ENCODE data around the gene AFAP1L2.

AFAP1L2 gene

GRCh38 chr10:114307731-114308130 lies 96.6 kb downstream of the AFAP1L2 start:
- Histone ChIP-seq H3K4me3 (ENCODE audit: low read length) (no peak overlapping the region), H3K9me3 (ENCODE audit: control insufficient read depth, insufficient read depth, low read length) (no peaks in the 10 kb centered on the region), H3K36me3 (ENCODE audit: control insufficient read depth, low read length) (no peaks in the 10 kb centered on the region), H3F3A (ENCODE audit: control insufficient read depth, insufficient read depth) (no peaks in the 10 kb centered on the region), H3K4me2 (ENCODE audit: low read length) (no peak overlapping the region), H3K9me2 (replicated peaks; ENCODE audit: control insufficient read depth, low read length) (no peaks in the 10 kb centered on the region), H3K27me3 (ENCODE audit: control insufficient read depth, low read length) (no peaks in the 10 kb centered on the region; the same call in 1 of the 2 replicates), H3K79me2 (ENCODE audit: control insufficient read depth, low read length) (no peaks in the 10 kb centered on the region), H3K27ac (ENCODE audit: low read depth, low read length) (no peak overlapping the region), H4K20me1 (ENCODE audit: control insufficient read depth, insufficient read depth, low read depth, low read length) (no peaks in the 10 kb centered on the region), H3K4me1 (ENCODE audit: control insufficient read depth, low read length) (peaks cover 11% of the 10 kb centered on the region)
- TF ChIP-seq CTCF (IDR thresholded peaks at IDR 0.05; ENCODE audit: low read depth, low read length, poor library complexity, severe bottlenecking), result no peak
- TF ChIP-seq EZH2phosphoT487 (IDR thresholded peaks at IDR 0.05; ENCODE audit: borderline replicate concordance, low read length), result no peak

- Histone ChIP-seq H3K4me3 (ENCODE audit: low read length) (no peak overlapping the region), H3K27me3 (ENCODE audit: control insufficient read depth, low read length) (no peaks in the 10 kb centered on the region; the same call in 1 of the 2 replicates), H3K9me3 (ENCODE audit: control insufficient read depth, insufficient read depth, low read length) (no peaks in the 10 kb centered on the region), H3F3A (ENCODE audit: control insufficient read depth, insufficient read depth) (no peaks in the 10 kb centered on the region), H3K27ac (ENCODE audit: low read depth, low read length) (no peak overlapping the region), H3K36me3 (ENCODE audit: control insufficient read depth, low read length) (no peaks in the 10 kb centered on the region), H3K79me2 (ENCODE audit: control insufficient read depth, low read length) (no peaks in the 10 kb centered on the region), H3K4me1 (ENCODE audit: control insufficient read depth, low read length) (peaks cover 11% of the 10 kb centered on the region), H3K9me2 (replicated peaks; ENCODE audit: control insufficient read depth, low read length) (no peaks in the 10 kb centered on the region), H4K20me1 (ENCODE audit: control insufficient read depth, insufficient read depth, low read depth, low read length) (no peaks in the 10 kb centered on the region), H3K4me2 (ENCODE audit: low read length) (no peak overlapping the region)
- TF ChIP-seq CTCF (IDR thresholded peaks at IDR 0.05; ENCODE audit: low read depth, low read length, poor library complexity, severe bottlenecking), result no peak
- TF ChIP-seq EZH2phosphoT487 (IDR thresholded peaks at IDR 0.05; ENCODE audit: borderline replicate concordance, low read length), result no peak
These were observed 98.0 kb downstream of the AFAP1L2 start for GRCh38 chr10:114306116-114306973.

- Histone ChIP-seq H3K4me3 (ENCODE audit: low read length) (no peak overlapping the region), H3K36me3 (ENCODE audit: control insufficient read depth, low read length) (no peaks in the 10 kb centered on the region), H3K27me3 (ENCODE audit: control insufficient read depth, low read length) (no peaks in the 10 kb centered on the region; the same call in 1 of the 2 replicates), H3K79me2 (ENCODE audit: control insufficient read depth, low read length) (no peaks in the 10 kb centered on the region), H3K4me2 (ENCODE audit: low read length) (no peak overlapping the region), H3K9me2 (replicated peaks; ENCODE audit: control insufficient read depth, low read length) (no peaks in the 10 kb centered on the region), H3K4me1 (ENCODE audit: control insufficient read depth, low read length) (peaks cover 11% of the 10 kb centered on the region), H3F3A (ENCODE audit: control insufficient read depth, insufficient read depth) (no peaks in the 10 kb centered on the region), H4K20me1 (ENCODE audit: control insufficient read depth, insufficient read depth, low read depth, low read length) (no peaks in the 10 kb centered on the region), H3K27ac (ENCODE audit: low read depth, low read length) (no peak overlapping the region), H3K9me3 (ENCODE audit: control insufficient read depth, insufficient read depth, low read length) (no peaks in the 10 kb centered on the region)
- no peak for TF ChIP-seq EZH2phosphoT487 (IDR thresholded peaks at IDR 0.05; ENCODE audit: borderline replicate concordance, low read length)
- no peak for TF ChIP-seq CTCF (IDR thresholded peaks at IDR 0.05; ENCODE audit: low read depth, low read length, poor library complexity, severe bottlenecking)
These were observed 98.8 kb downstream of the AFAP1L2 start for GRCh38 chr10:114305521-114305925.
